WTC11 (cell line): ENCODE results near the gene TNFSF13B.

Experiments
- AFF4 ChIP-seq: sonication (generic); formaldehyde crosslinking; IDR thresholded peaks from 2 replicates; pipeline ENCODE4 v1.8.1; 2023; ENCODE audit warnings: mild to moderate bottlenecking, missing genetic modification reagents, borderline replicate concordance
- CREM ChIP-seq: sonication (generic); formaldehyde crosslinking; IDR thresholded peaks from 2 replicates; pipeline ENCODE4 v1.8.1; 2022; ENCODE audit warnings: mild to moderate bottlenecking, missing genetic modification reagents, moderate library complexity
- CTCF ChIP-seq: fragments of 200-600 bp; IDR thresholded peaks from 2 replicates; pipeline ENCODE4 v1.8.0; 2022; ENCODE audit warnings: antibody characterized with exemption
- E2F1 ChIP-seq: sonication (generic); formaldehyde crosslinking; IDR thresholded peaks from 2 replicates; pipeline ENCODE4 v1.8.0; 2022; ENCODE audit warnings: mild to moderate bottlenecking, missing genetic modification reagents
- IRF1 ChIP-seq: sonication (generic); formaldehyde crosslinking; IDR thresholded peaks from 2 replicates; pipeline ENCODE4 v1.8.0; 2023; ENCODE audit warnings: missing genetic modification reagents
- IRF2 ChIP-seq: sonication (generic); formaldehyde crosslinking; IDR thresholded peaks from 2 replicates; pipeline ENCODE4 v1.8.0; 2022; ENCODE audit warnings: low read depth, missing genetic modification reagents, borderline replicate concordance
- MLX ChIP-seq: sonication (generic); formaldehyde crosslinking; IDR thresholded peaks from 2 replicates; pipeline ENCODE4 v1.8.1; 2023; ENCODE audit warnings: mild to moderate bottlenecking, missing genetic modification reagents, moderate library complexity
- RORB ChIP-seq: fragments of 250-450 bp; sonication (Bioruptor Pico); IDR thresholded peaks from 2 replicates; pipeline ENCODE4 v1.9.0; 2021; ENCODE audit warnings: mild to moderate bottlenecking
- SP1 ChIP-seq: sonication (generic); formaldehyde crosslinking; conservative IDR thresholded peaks from 2 replicates; pipeline ENCODE4 v1.8.1; 2022; ENCODE audit warnings: missing genetic modification reagents
- USF1 ChIP-seq: sonication (generic); formaldehyde crosslinking; IDR thresholded peaks from 2 replicates; pipeline ENCODE4 v1.8.0; 2022; ENCODE audit warnings: mild to moderate bottlenecking, missing genetic modification reagents
- ZNF416 ChIP-seq: fragments of 250-450 bp; sonication (Bioruptor Pico); IDR thresholded peaks from 2 replicates; pipeline ENCODE4 v1.9.0; 2021; ENCODE audit warnings: mild to moderate bottlenecking, inconsistent platforms

GRCh38 chr13:108297114-108297513 lies 27.6 kb downstream of the TNFSF13B start:
- TF ChIP-seq ZNF416 (CRISPR knock-in tag): no peak
- TF ChIP-seq CTCF: no peak
- no peak for TF ChIP-seq E2F1 (CRISPR knock-in tag)
- no peak for TF ChIP-seq USF1 (CRISPR knock-in tag)
- no peak for TF ChIP-seq RORB (CRISPR knock-in tag)
- TF ChIP-seq AFF4 (CRISPR knock-in tag): no peak
- TF ChIP-seq IRF1 (CRISPR knock-in tag): no peak
- TF ChIP-seq SP1 (CRISPR knock-in tag): no peak
- TF ChIP-seq MLX (CRISPR knock-in tag): no peak
- no peak for TF ChIP-seq IRF2 (CRISPR knock-in tag)
- no peak for TF ChIP-seq CREM (CRISPR knock-in tag)
